Glutamatergic neuron (in vitro differentiated cells): ENCODE measurements around the gene RUNDC3A. TPM values are rescaled to one million over a fixed set of nuclear protein-coding genes. Genes with fewer than 3 reads are reported as not detected.
A peak's percentile ranks its signal among the peaks of the same experiment; 100 is the strongest.
"Not testable (repeated sequence)": the region's sequence is repeated elsewhere in the genome, so short reads cannot be mapped to it uniquely, and the experiment has no call there.

ENCODE experiments used
- DNase-seq: peaks from one replicate; pipeline ENCODE4 v3.0.0; 2022
- H3K27ac Mint-ChIP-seq: one replicate; pipeline ENCODE4 v1.8.0; 2020; ENCODE audit warnings: mild to moderate bottlenecking, mixed read lengths, inconsistent platforms; ENCODE audit not compliant: unreplicated experiment
- H3K27me3 Mint-ChIP-seq: one replicate; pipeline ENCODE4 v1.8.0; 2020; ENCODE audit warnings: mild to moderate bottlenecking, moderate library complexity, mixed read lengths, inconsistent platforms; ENCODE audit not compliant: unreplicated experiment
- H3K36me3 Mint-ChIP-seq: one replicate; pipeline ENCODE4 v1.8.0; 2020; ENCODE audit warnings: mild to moderate bottlenecking, mixed read lengths, inconsistent platforms; ENCODE audit not compliant: unreplicated experiment
- H3K4me1 Mint-ChIP-seq: one replicate; pipeline ENCODE4 v1.8.0; 2020; ENCODE audit warnings: mild to moderate bottlenecking, low read depth, mixed read lengths, inconsistent platforms; ENCODE audit not compliant: unreplicated experiment
- H3K4me3 Mint-ChIP-seq: one replicate; pipeline ENCODE4 v1.8.0; 2020; ENCODE audit warnings: mild to moderate bottlenecking, mixed read lengths, inconsistent platforms; ENCODE audit not compliant: unreplicated experiment
- H3K9me3 Mint-ChIP-seq: one replicate; pipeline ENCODE4 v1.8.0; 2020; ENCODE audit warnings: mild to moderate bottlenecking, moderate library complexity, mixed read lengths, inconsistent platforms; ENCODE audit not compliant: unreplicated experiment
- CTCF ChIP-seq: fragments of 200-600 bp; sonication (generic); IDR thresholded peaks from one replicate; pipeline ENCODE4 v1.5.0; 2021; ENCODE audit not compliant: partially characterized antibody, unreplicated experiment
- total RNA-seq: library from RNA; stranded (reverse); fragmentation: NEBNext Ultra II Directional; extraction: Animal tissue kit (Norgen Biotek cat#: 25700); gene quantifications from one replicate; pipeline ENCODE4 v1.2.1, GENCODE V29; 2021; ENCODE audit not compliant: unreplicated experiment

RUNDC3A gene
- total RNA-seq, 1 donor from 2014 or later, result 282 TPM

GRCh38 chr17:44363613-44364159, 55.3 kb downstream of the RUNDC3A start, which contains the start of gene FAM171A2:
Gene FAM171A2 (minus strand): TSS chr17:44363853. CDS start chr17:44363714, 139 bp downstream.
- peak within 1 kb of the TSS; percentile 90 for H3K27ac Mint-ChIP-seq
- H3K9me3 Mint-ChIP-seq, result peaks cover 9% of the 10 kb centered on the region
- DNase-seq, result peak; percentile 86
- TF ChIP-seq CTCF, result peak; percentile 85
- H3K4me3 Mint-ChIP-seq, result peak within 1 kb of the TSS; percentile 88
- peaks cover 17% of the 10 kb centered on the region for H3K27me3 Mint-ChIP-seq
- H3K4me1 Mint-ChIP-seq, result peaks cover 24% of the 10 kb centered on the region
- no peaks in the 10 kb centered on the region for H3K36me3 Mint-ChIP-seq

- H3K27ac Mint-ChIP-seq, DNase-seq, H3K36me3 Mint-ChIP-seq, H3K4me3 Mint-ChIP-seq, H3K9me3 Mint-ChIP-seq: not testable (repeated sequence)
- Mint-ChIP-seq H3K4me1 (peaks cover 17% of the 10 kb centered on the region), H3K27me3 (peaks cover 15% of the 10 kb centered on the region)
These were observed 56.6 kb downstream of the RUNDC3A start for GRCh38 chr17:44365051-44365450.

- H3K27me3 Mint-ChIP-seq, result peaks cover 14% of the 10 kb centered on the region
- no peaks in the 10 kb centered on the region for H3K4me1 Mint-ChIP-seq
- no peaks in the 10 kb centered on the region for H3K36me3 Mint-ChIP-seq
- DNase-seq, result no peak
- peaks cover 9% of the 10 kb centered on the region for H3K9me3 Mint-ChIP-seq
- TF ChIP-seq CTCF, result no peak
- no peak overlapping the region for H3K4me3 Mint-ChIP-seq
- H3K27ac Mint-ChIP-seq, result no peak overlapping the region
These were observed 59.0 kb downstream of the RUNDC3A start for GRCh38 chr17:44367231-44367979.

Other genes with a start within 250 kb of the RUNDC3A start
- gene LSM12, start 241.9 kb upstream of the RUNDC3A start, total RNA-seq, result 57.9 TPM
- gene G6PC3, start 237.9 kb upstream of the RUNDC3A start, total RNA-seq, result 51.2 TPM
- gene HDAC5, start 185.0 kb upstream of the RUNDC3A start, total RNA-seq, result 185 TPM
- gene HROB, start 166.7 kb upstream of the RUNDC3A start, total RNA-seq, result 3.2 TPM
- not detected for gene ASB16, start 137.9 kb upstream of the RUNDC3A start, total RNA-seq
- 52.1 TPM for gene TMUB2, start 121.6 kb upstream of the RUNDC3A start, total RNA-seq
- gene ATXN7L3, start 108.7 kb upstream of the RUNDC3A start, total RNA-seq, result 146 TPM
- gene UBTF, start 88.9 kb upstream of the RUNDC3A start, total RNA-seq, result 97.6 TPM
- gene SLC4A1, start 40.5 kb upstream of the RUNDC3A start, total RNA-seq, result not detected
- 104 TPM for gene SLC25A39, start 16.2 kb downstream of the RUNDC3A start, total RNA-seq
- gene GRN, start 36.7 kb downstream of the RUNDC3A start, total RNA-seq, result 88.7 TPM
- gene FAM171A2, start 55.3 kb downstream of the RUNDC3A start, total RNA-seq, result 81.3 TPM
- 7.1 TPM for gene ITGA2B, start 81.0 kb downstream of the RUNDC3A start, total RNA-seq
- gene GPATCH8, start 194.8 kb downstream of the RUNDC3A start, total RNA-seq, result 62.6 TPM
- gene FZD2, start 248.9 kb downstream of the RUNDC3A start, total RNA-seq, result 1.3 TPM